Globus pallidus (tissue), 1 donor: ENCODE results near the gene EFS.
A peak's percentile ranks its signal among the peaks of the same experiment; 100 is the strongest.

Experiments
- DNase-seq: peaks from one replicate; pipeline ENCODE4 v3.0.0-alpha.2; 2015; ENCODE audit warnings: low spot score

The EFS gene

GRCh38 chr14:23379366-23380196 lies 14.6 kb upstream of the EFS start:
- peak; percentile 50 for DNase-seq

GRCh38 chr14:23378612-23379220 lies 13.7 kb upstream of the EFS start:
- no peak for DNase-seq

- no peak for DNase-seq
Measured at GRCh38 chr14:23377573-23378563, 12.9 kb upstream of the EFS start.

- DNase-seq, result no peak
Measured at GRCh38 chr14:23377198-23377550, 12.2 kb upstream of the EFS start.

- DNase-seq, result peak; percentile 99
Measured at GRCh38 chr14:23376482-23377197, 11.7 kb upstream of the EFS start, which contains the start of gene CMTM5. TSS of gene CMTM5 (plus strand) at chr14:23377046. CDS start at chr14:23377252, 206 bp downstream.

GRCh38 chr14:23375527-23376251 lies 10.7 kb upstream of the EFS start:
- DNase-seq, result no peak

- no peak for DNase-seq
Measured at GRCh38 chr14:23373041-23373440, 8.1 kb upstream of the EFS start.

GRCh38 chr14:23372509-23372908 lies 7.5 kb upstream of the EFS start, which contains the start of gene IL25:
TSS of gene IL25 (plus strand) at chr14:23372809.
- no peak for DNase-seq

- DNase-seq, result no peak
Measured at GRCh38 chr14:23371865-23372264, 6.9 kb upstream of the EFS start.

- no peak for DNase-seq
Measured at GRCh38 chr14:23370221-23370620, 5.2 kb upstream of the EFS start.

GRCh38 chr14:23366426-23366921 lies 1.5 kb upstream of the EFS start:
- DNase-seq, result peak; percentile 84

GRCh38 chr14:23365732-23366425 lies 907 bp upstream of the EFS start:
- peak; percentile 84 for DNase-seq

- peak; percentile 92 for DNase-seq
Measured at GRCh38 chr14:23364164-23365035, 572 bp downstream of the EFS start.

GRCh38 chr14:23362200-23362599 lies 2.8 kb downstream of the EFS start:
- DNase-seq, result peak; percentile 41

- peak; percentile 44 for DNase-seq
Measured at GRCh38 chr14:23361763-23362162, 3.2 kb downstream of the EFS start.

GRCh38 chr14:23361320-23361719 lies 3.7 kb downstream of the EFS start:
- peak; percentile 80 for DNase-seq

GRCh38 chr14:23360496-23360895 lies 4.5 kb downstream of the EFS start:
- DNase-seq, result peak; percentile 89

- no peak for DNase-seq
Measured at GRCh38 chr14:23359722-23360447, 5.1 kb downstream of the EFS start.
